Mesendoderm (in vitro differentiated cells): ENCODE measurements around the gene BARX2.
A peak's percentile ranks its signal among the peaks of the same experiment; 100 is the strongest.

ENCODE experiments used
- DNase-seq: peaks from one replicate; pipeline ENCODE4 v3.0.0; 2013
- H2AK5ac ChIP-seq: 2 replicates; pipeline ENCODE4 v1.6.1; 2013; ENCODE audit warnings: low read length, inconsistent platforms
- H2BK120ac ChIP-seq: 2 replicates; pipeline ENCODE4 v1.6.1; 2013; ENCODE audit warnings: low read depth, mild to moderate bottlenecking, low read length, moderate library complexity, mixed read lengths
- H2BK15ac ChIP-seq: replicated peaks from 2 replicates; pipeline ENCODE4 v1.6.1; 2013; ENCODE audit warnings: low read depth, mild to moderate bottlenecking, moderate library complexity
- H2BK5ac ChIP-seq: 2 replicates; pipeline ENCODE4 v1.6.1; 2013; ENCODE audit warnings: low read length, inconsistent platforms
- H3K18ac ChIP-seq: 2 replicates; pipeline ENCODE4 v1.6.1; 2013; ENCODE audit warnings: mild to moderate bottlenecking, low read length, mixed read lengths
- H3K23ac ChIP-seq: one replicate; pipeline ENCODE4 v1.6.1; 2013; ENCODE audit warnings: low read length
- H3K27ac ChIP-seq: 2 replicates; pipeline ENCODE4 v1.5.1; 2013; ENCODE audit warnings: low read depth, mild to moderate bottlenecking, inconsistent platforms, low read length, moderate library complexity
- H3K27me3 ChIP-seq: 2 replicates; pipeline ENCODE4 v1.6.1; 2013; ENCODE audit warnings: low read length, control low read depth, mild to moderate bottlenecking, inconsistent platforms; ENCODE audit not compliant: insufficient read depth, poor library complexity
- H3K36me3 ChIP-seq: 2 replicates; pipeline ENCODE4 v1.6.1; 2013; ENCODE audit warnings: low read length, inconsistent platforms; ENCODE audit not compliant: control insufficient read depth, insufficient read depth
- H3K4ac ChIP-seq: one replicate; pipeline ENCODE4 v1.6.1; 2013; ENCODE audit warnings: low read depth, mild to moderate bottlenecking, low read length, moderate library complexity
- H3K4me1 ChIP-seq: 2 replicates; pipeline ENCODE4 v1.6.1; 2013; ENCODE audit warnings: low read depth, low read length, inconsistent platforms; ENCODE audit not compliant: control insufficient read depth
- H3K4me2 ChIP-seq: 2 replicates; pipeline ENCODE4 v1.6.1; 2013; ENCODE audit warnings: low read length
- H3K4me3 ChIP-seq: 2 replicates; pipeline ENCODE4 v1.5.1; 2013; ENCODE audit warnings: mild to moderate bottlenecking, low read length
- H3K56ac ChIP-seq: one replicate; pipeline ENCODE4 v1.6.1; 2013; ENCODE audit warnings: low read length
- H3K79me1 ChIP-seq: 2 replicates; pipeline ENCODE4 v1.6.1; 2013; ENCODE audit warnings: low read length, inconsistent platforms
- H3K79me2 ChIP-seq: 2 replicates; pipeline ENCODE4 v1.6.1; 2013; ENCODE audit warnings: mild to moderate bottlenecking, low read length; ENCODE audit not compliant: control insufficient read depth, insufficient read depth
- H3K9ac ChIP-seq: 2 replicates; pipeline ENCODE4 v1.6.1; 2013; ENCODE audit warnings: low read length, inconsistent platforms
- H4K5ac ChIP-seq: one replicate; pipeline ENCODE4 v1.6.1; 2013; ENCODE audit warnings: low read length
- H4K8ac ChIP-seq: one replicate; pipeline ENCODE4 v1.6.1; 2013; ENCODE audit warnings: low read depth, mild to moderate bottlenecking, control low read depth, low read length, moderate library complexity
- WGBS: extraction: QIAGEN DNeasy Blood & Tissue Kit; methylation state at CpG from one replicate; pipeline ENCODE4 v1.1.7; 2013; ENCODE audit warnings: low lambda C conversion rate, missing lambda C conversion rate; ENCODE audit not compliant: insufficient coverage; ENCODE audit errors: extremely low coverage; 5-methylcytosine and 5-hydroxymethylcytosine counted together

Gene BARX2

GRCh38 chr11:129374993-129375750, 476 bp upstream of the BARX2 start:
- Histone ChIP-seq H2BK5ac (no peak overlapping the region), H3K4ac (no peak overlapping the region), H4K5ac (no peak overlapping the region), H3K9ac (no peak overlapping the region), H3K4me1 (peaks cover 2% of the 10 kb centered on the region), H3K4me3 (peak overlapping the region; percentile 20), H3K23ac (no peak overlapping the region), H3K36me3 (no peaks in the 10 kb centered on the region), H2AK5ac (no peak overlapping the region), H2BK15ac (no peak overlapping the region), H3K27me3 (peaks cover 49% of the 10 kb centered on the region), H3K79me2 (no peaks in the 10 kb centered on the region), H3K79me1 (no peaks in the 10 kb centered on the region), H2BK120ac (no peak overlapping the region), H3K27ac (no peak overlapping the region), H3K56ac (no peak overlapping the region), H4K8ac (no peak overlapping the region), H3K4me2 (peak overlapping the region; percentile 77), H3K18ac (no peak overlapping the region)
- DNase-seq: peak; percentile 70
- no CpG with 5 or more reads among the region's 66 CpGs for WGBS

DNA sequence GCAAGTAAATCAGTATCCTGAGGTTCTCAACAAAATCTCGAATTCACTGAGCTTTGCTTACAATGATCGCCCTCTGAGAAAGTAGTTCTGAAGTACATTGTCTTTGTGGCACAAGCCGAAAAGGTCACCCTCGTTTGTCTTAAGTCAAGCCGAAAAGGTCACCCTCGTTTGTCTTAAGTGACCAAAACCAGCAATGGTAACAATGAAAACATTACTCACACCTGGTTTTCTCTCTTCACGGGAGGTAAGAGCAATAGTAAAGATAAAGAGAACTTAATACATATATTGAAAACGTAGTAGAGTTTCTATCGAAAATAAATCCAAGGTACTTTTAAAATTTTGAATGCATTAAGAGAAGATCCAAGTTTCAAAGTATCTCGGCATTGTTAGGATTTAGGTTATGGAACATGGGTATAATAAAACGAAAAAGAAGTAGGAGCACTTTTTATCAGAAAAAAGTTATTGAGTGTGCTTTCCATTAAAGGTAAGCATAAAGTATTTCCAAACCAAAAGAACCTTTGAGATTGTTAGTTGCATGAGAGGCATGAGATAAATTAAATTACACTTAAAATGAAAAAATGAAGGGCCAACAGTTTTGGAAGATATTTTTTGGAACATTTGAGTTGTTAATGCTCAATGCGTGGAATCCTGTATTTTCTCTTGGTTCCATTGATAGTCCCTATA, 1.2 kb downstream of the BARX2 start:
- peaks cover 40% of the 10 kb centered on the region for H3K27me3 ChIP-seq

GRCh38 chr11:129377739-129378138, 2.1 kb downstream of the BARX2 start:
- H3K27ac ChIP-seq: no peak overlapping the region
- H3K4ac ChIP-seq: no peak overlapping the region
- no peak overlapping the region for H2AK5ac ChIP-seq
- WGBS: no CpG with 5 or more reads among the region's 7 CpGs
- H4K5ac ChIP-seq: no peak overlapping the region
- H3K4me2 ChIP-seq: no peak overlapping the region
- H3K56ac ChIP-seq: no peak overlapping the region
- H4K8ac ChIP-seq: no peak overlapping the region
- H3K27me3 ChIP-seq: peaks cover 31% of the 10 kb centered on the region
- H3K79me1 ChIP-seq: no peaks in the 10 kb centered on the region
- no peak overlapping the region for H2BK5ac ChIP-seq
- no peak overlapping the region for H2BK15ac ChIP-seq
- no peaks in the 10 kb centered on the region for H3K36me3 ChIP-seq
- no peaks in the 10 kb centered on the region for H3K79me2 ChIP-seq
- no peak for DNase-seq
- H3K4me3 ChIP-seq: no peak overlapping the region
- peaks cover 2% of the 10 kb centered on the region for H3K4me1 ChIP-seq
- no peak overlapping the region for H3K9ac ChIP-seq
- H3K18ac ChIP-seq: no peak overlapping the region
- H3K23ac ChIP-seq: no peak overlapping the region
- no peak overlapping the region for H2BK120ac ChIP-seq

More for the DNA sequence above, 1.2 kb downstream of the BARX2 start:
- Histone ChIP-seq H3K4me3 (no peak overlapping the region), H4K5ac (no peak overlapping the region), H2AK5ac (no peak overlapping the region), H3K4ac (no peak overlapping the region), H3K27ac (no peak overlapping the region), H3K18ac (no peak overlapping the region), H3K79me2 (no peaks in the 10 kb centered on the region), H3K23ac (no peak overlapping the region), H3K4me2 (no peak overlapping the region), H3K36me3 (no peaks in the 10 kb centered on the region), H2BK15ac (no peak overlapping the region), H2BK5ac (no peak overlapping the region), H2BK120ac (no peak overlapping the region), H3K4me1 (peaks cover 2% of the 10 kb centered on the region), H3K56ac (no peak overlapping the region), H3K9ac (no peak overlapping the region), H3K79me1 (no peaks in the 10 kb centered on the region), H4K8ac (no peak overlapping the region)
- no peak for DNase-seq
- WGBS: no CpG with 5 or more reads among the region's 12 CpGs

DNA sequence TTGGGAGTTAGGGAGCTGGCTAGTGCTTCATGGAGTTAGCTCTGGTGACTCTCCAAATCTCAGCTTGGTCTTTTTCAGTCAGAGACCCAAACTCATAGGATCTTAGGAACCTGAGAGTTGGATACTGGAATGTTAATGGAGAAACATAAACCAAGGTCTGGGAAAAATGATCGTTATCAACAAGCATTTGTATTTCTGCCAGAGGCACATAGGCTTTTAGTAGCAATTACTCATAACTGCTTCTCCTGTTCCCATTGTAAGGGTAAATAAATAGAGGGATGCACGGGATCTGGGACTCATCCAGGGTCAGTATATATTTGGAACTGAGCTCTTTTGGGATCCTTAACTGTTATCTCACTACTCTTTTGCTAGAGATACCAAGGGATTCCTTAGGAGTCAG, 4.8 kb downstream of the BARX2 start:
- H3K4me3 ChIP-seq: no peak overlapping the region
- no peak overlapping the region for H2BK15ac ChIP-seq
- no peaks in the 10 kb centered on the region for H3K36me3 ChIP-seq
- no peak overlapping the region for H4K8ac ChIP-seq
- H3K4me2 ChIP-seq: no peak overlapping the region
- H2AK5ac ChIP-seq: no peak overlapping the region
- WGBS: no CpG with 5 or more reads among the region's 2 CpGs
- no peak overlapping the region for H2BK5ac ChIP-seq
- no peaks in the 10 kb centered on the region for H3K79me2 ChIP-seq
- no peak overlapping the region for H3K27ac ChIP-seq
- no peak overlapping the region for H3K4ac ChIP-seq
- H3K27me3 ChIP-seq: peaks cover 5% of the 10 kb centered on the region
- H3K18ac ChIP-seq: no peak overlapping the region
- no peak for DNase-seq
- H3K56ac ChIP-seq: no peak overlapping the region
- no peak overlapping the region for H2BK120ac ChIP-seq
- H3K79me1 ChIP-seq: no peaks in the 10 kb centered on the region
- no peak overlapping the region for H4K5ac ChIP-seq
- peaks cover 2% of the 10 kb centered on the region for H3K4me1 ChIP-seq
- H3K23ac ChIP-seq: no peak overlapping the region
- no peak overlapping the region for H3K9ac ChIP-seq

DNA sequence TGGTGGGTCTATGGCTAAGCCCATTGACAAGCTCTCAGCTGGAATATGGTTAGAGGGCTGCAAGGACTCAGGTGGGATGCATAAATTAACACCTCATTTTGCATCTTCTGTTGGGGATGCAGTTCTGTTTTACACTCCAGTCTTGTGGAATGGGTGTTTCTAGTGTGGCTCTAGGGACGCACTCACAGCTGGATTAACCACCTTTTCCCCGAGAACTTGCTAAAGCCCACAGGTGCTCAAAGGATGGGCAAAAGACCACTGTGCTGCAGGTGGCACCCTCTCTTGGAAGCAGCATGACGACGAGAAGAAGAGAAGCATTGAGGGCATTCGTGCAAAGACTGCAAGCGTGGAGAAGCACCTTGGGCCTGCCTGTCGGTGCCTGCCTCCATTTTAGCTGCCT, 6.9 kb downstream of the BARX2 start:
- Histone ChIP-seq H4K5ac (no peak overlapping the region), H3K79me2 (no peaks in the 10 kb centered on the region), H3K23ac (no peak overlapping the region), H3K4ac (no peak overlapping the region), H2BK5ac (no peak overlapping the region), H2BK15ac (no peak overlapping the region), H2AK5ac (no peak overlapping the region), H3K9ac (no peak overlapping the region), H3K4me2 (no peak overlapping the region), H3K4me1 (no peaks in the 10 kb centered on the region), H3K27ac (no peak overlapping the region), H3K36me3 (no peaks in the 10 kb centered on the region), H3K56ac (no peak overlapping the region), H3K18ac (no peak overlapping the region), H3K79me1 (no peaks in the 10 kb centered on the region), H2BK120ac (no peak overlapping the region), H4K8ac (no peak overlapping the region), H3K27me3 (peaks cover 5% of the 10 kb centered on the region), H3K4me3 (no peak overlapping the region)
- WGBS: no CpG with 5 or more reads among the region's 7 CpGs
- no peak for DNase-seq
